Suprapubic skin (tissue), 3 donors: Measurements from ENCODE around the gene UNC13B.

Source experiments
- CTCF ChIP-seq, 2 donors: fragments of 200-600 bp in 1 of 2; fragments of 450-650 bp in 1 of 2; sonication (generic) in 1 of 2; IDR thresholded peaks; one replicate each; pipeline ENCODE4 v1.5.1; 2016 to 2019; ENCODE audit warnings: antibody characterized with exemption in 2 of 2, mild to moderate bottlenecking in 1 of 2, moderate library complexity in 1 of 2
- EP300 ChIP-seq: sonication (generic); formaldehyde crosslinking; IDR thresholded peaks from one replicate; pipeline ENCODE4 v1.6.1; 2017; ENCODE audit warnings: antibody characterized with exemption
- POLR2A ChIP-seq, 2 donors: fragments of 450-650 bp; IDR thresholded peaks; one replicate each; pipeline ENCODE4 v1.6.1; 2017; ENCODE audit warnings: antibody characterized with exemption in 2 of 2, mild to moderate bottlenecking in 2 of 2, moderate library complexity in 2 of 2

GRCh38 chr9:35341585-35341984, 179.8 kb downstream of the UNC13B start:
- TF ChIP-seq EP300, result no peak
- TF ChIP-seq CTCF (IDR thresholded peaks at IDR 0.05), result no peak
- no peak for TF ChIP-seq POLR2A (IDR thresholded peaks at IDR 0.05)
